WERI-Rb-1 (cell line): Measurements from ENCODE around the gene IAH1.

Experiments
- DNase-seq: peaks from one replicate; pipeline ENCODE4 v3.0.0-alpha.2; 2020
- H3K27ac ChIP-seq: fragments of 250-450 bp; sonication (Bioruptor Pico); 2 replicates; pipeline ENCODE4 v1.5.1; 2020; ENCODE audit warnings: mild to moderate bottlenecking, moderate library complexity
- H3K27me3 ChIP-seq: fragments of 250-450 bp; sonication (Bioruptor Pico); 2 replicates; pipeline ENCODE4 v1.5.1; 2021; ENCODE audit warnings: mild to moderate bottlenecking, low read depth, moderate library complexity; ENCODE audit not compliant: insufficient read depth, severe bottlenecking
- H3K36me3 ChIP-seq: fragments of 250-450 bp; sonication (Bioruptor Pico); 2 replicates; pipeline ENCODE4 v1.5.1; 2020; ENCODE audit warnings: mild to moderate bottlenecking, moderate library complexity
- H3K4me3 ChIP-seq: 2 replicates; pipeline ENCODE4 v1.5.1; 2011; ENCODE audit warnings: low read depth, mild to moderate bottlenecking, control low read depth, low read length
- H3K9me3 ChIP-seq: fragments of 250-450 bp; sonication (Bioruptor Pico); 2 replicates; pipeline ENCODE4 v1.5.1; 2021; ENCODE audit warnings: mild to moderate bottlenecking, moderate library complexity; ENCODE audit not compliant: severe bottlenecking
- CTCF ChIP-seq: IDR thresholded peaks from 2 replicates; pipeline ENCODE4 v1.5.1; 2011; ENCODE audit warnings: low read depth, mild to moderate bottlenecking, control low read depth, inconsistent platforms, low read length

Gene IAH1

GRCh38 chr2:9474361-9475057 lies at the start of gene IAH1:
IAH1 (plus strand) TSS chr2:9474551; CDS start chr2:9474567, 16 bp downstream.
- TF ChIP-seq CTCF: no peak
- Histone ChIP-seq H3K4me3 (peak within 1 kb of the TSS; percentile 71), H3K27me3 (no peaks in the 10 kb centered on the region), H3K9me3 (no peaks in the 10 kb centered on the region), H3K36me3 (peaks cover 67% of the 10 kb centered on the region), H3K27ac (peak within 1 kb of the TSS; percentile 82)
- peak; percentile 56 for DNase-seq

- Histone ChIP-seq H3K4me3 (no peak overlapping the region), H3K27me3 (no peaks in the 10 kb centered on the region), H3K9me3 (no peaks in the 10 kb centered on the region), H3K36me3 (peaks cover 58% of the 10 kb centered on the region), H3K27ac (no peak overlapping the region)
- DNase-seq: no peak
- no peak for TF ChIP-seq CTCF
Observed at GRCh38 chr2:9428965-9429577, 45.3 kb upstream of the IAH1 start.

- H3K27me3 ChIP-seq: no peaks in the 10 kb centered on the region
- no peaks in the 10 kb centered on the region for H3K9me3 ChIP-seq
- H3K4me3 ChIP-seq: no peak overlapping the region
- no peak overlapping the region for H3K27ac ChIP-seq
- peaks cover 65% of the 10 kb centered on the region for H3K36me3 ChIP-seq
- TF ChIP-seq CTCF: no peak
- DNase-seq: no peak
Observed at GRCh38 chr2:9430316-9431293, 43.7 kb upstream of the IAH1 start.

GRCh38 chr2:9434489-9434888 lies 39.9 kb upstream of the IAH1 start:
- no peak for TF ChIP-seq CTCF
- Histone ChIP-seq H3K4me3 (no peak overlapping the region), H3K9me3 (no peaks in the 10 kb centered on the region), H3K36me3 (peaks cover 87% of the 10 kb centered on the region), H3K27me3 (no peaks in the 10 kb centered on the region), H3K27ac (no peak overlapping the region)
- DNase-seq: no peak

GRCh38 chr2:9439536-9439935 lies 34.8 kb upstream of the IAH1 start:
- H3K27ac ChIP-seq: no peak overlapping the region
- peaks cover 85% of the 10 kb centered on the region for H3K36me3 ChIP-seq
- no peaks in the 10 kb centered on the region for H3K27me3 ChIP-seq
- no peak for TF ChIP-seq CTCF
- H3K9me3 ChIP-seq: no peaks in the 10 kb centered on the region
- H3K4me3 ChIP-seq: no peak overlapping the region
- no peak for DNase-seq
